HEK293 (cell line): ENCODE measurements around the gene KIF17.

Experiments used
- BCL11A ChIP-seq: fragments of 450-650 bp; formaldehyde crosslinking; IDR thresholded peaks from 2 replicates; pipeline ENCODE4 v1.5.1; 2016; ENCODE audit warnings: low read depth, missing biosample characterization, missing genetic modification characterization
- BCL11B ChIP-seq: fragments of 450-650 bp; formaldehyde crosslinking; IDR thresholded peaks from 2 replicates; pipeline ENCODE4 v1.5.1; 2016; ENCODE audit warnings: low read depth, missing biosample characterization, missing genetic modification characterization
- ELK4 ChIP-seq: IDR thresholded peaks from 2 replicates; pipeline ENCODE4 v1.6.1; 2011; ENCODE audit warnings: mild to moderate bottlenecking, low read depth, low read length, borderline replicate concordance
- FEZF1 ChIP-seq: fragments of 450-650 bp; formaldehyde crosslinking; IDR thresholded peaks from 2 replicates; pipeline ENCODE4 v1.5.1; 2016; ENCODE audit warnings: missing biosample characterization, missing genetic modification characterization
- GLI4 ChIP-seq: fragments of 450-650 bp; formaldehyde crosslinking; IDR thresholded peaks from 2 replicates; pipeline ENCODE4 v1.5.1; 2016; ENCODE audit warnings: missing biosample characterization, missing genetic modification characterization
- HIC1 ChIP-seq: fragments of 450-650 bp; formaldehyde crosslinking; IDR thresholded peaks from 2 replicates; pipeline ENCODE4 v1.5.1; 2016; ENCODE audit warnings: missing biosample characterization, missing genetic modification characterization
- KLF10 ChIP-seq: fragments of 450-650 bp; IDR thresholded peaks from 2 replicates; pipeline ENCODE4 v1.5.1; 2018; ENCODE audit warnings: missing biosample characterization, mild to moderate bottlenecking, missing genetic modification characterization
- MYNN ChIP-seq: fragments of 450-650 bp; formaldehyde crosslinking; IDR thresholded peaks from 2 replicates; pipeline ENCODE4 v1.5.1; 2016; ENCODE audit warnings: missing biosample characterization, missing genetic modification characterization, borderline replicate concordance
- REPIN1 ChIP-seq: fragments of 450-650 bp; formaldehyde crosslinking; IDR thresholded peaks from 2 replicates; pipeline ENCODE4 v1.5.1; 2017; ENCODE audit warnings: missing biosample characterization, missing genetic modification characterization, low read depth
- SCRT2 ChIP-seq: fragments of 450-650 bp; formaldehyde crosslinking; IDR thresholded peaks from 2 replicates; pipeline ENCODE4 v1.5.1; 2016; ENCODE audit warnings: missing biosample characterization, missing genetic modification characterization
- SETDB1 ChIP-seq: IDR thresholded peaks from one replicate; pipeline ENCODE4 v1.6.1; 2017; ENCODE audit warnings: mild to moderate bottlenecking, low read length, moderate library complexity, mixed read lengths; ENCODE audit not compliant: insufficient read length
- YY2 ChIP-seq: fragments of 450-650 bp; formaldehyde crosslinking; IDR thresholded peaks from 2 replicates; pipeline ENCODE4 v1.5.1; 2016; ENCODE audit warnings: missing biosample characterization, missing genetic modification characterization
- ZBTB44 ChIP-seq: fragments of 450-650 bp; IDR thresholded peaks from 2 replicates; pipeline ENCODE4 v1.5.1; 2018; ENCODE audit warnings: missing biosample characterization, mild to moderate bottlenecking, missing genetic modification characterization
- ZBTB6 ChIP-seq: fragments of 450-650 bp; formaldehyde crosslinking; IDR thresholded peaks from 2 replicates; pipeline ENCODE4 v1.5.1; 2017; ENCODE audit warnings: missing biosample characterization, missing genetic modification characterization
- ZNF112 ChIP-seq: fragments of 450-650 bp; formaldehyde crosslinking; IDR thresholded peaks from 2 replicates; pipeline ENCODE4 v1.5.0; 2017; ENCODE audit warnings: missing biosample characterization, missing genetic modification characterization
- ZNF140 ChIP-seq: fragments of 450-650 bp; formaldehyde crosslinking; IDR thresholded peaks from 2 replicates; pipeline ENCODE4 v1.5.1; 2016; ENCODE audit warnings: missing biosample characterization, missing genetic modification characterization
- ZNF175 ChIP-seq: fragments of 450-650 bp; formaldehyde crosslinking; IDR thresholded peaks from 2 replicates; pipeline ENCODE4 v1.5.1; 2016; ENCODE audit warnings: missing biosample characterization, missing genetic modification characterization
- ZNF221 ChIP-seq: fragments of 450-650 bp; formaldehyde crosslinking; IDR thresholded peaks from 2 replicates; pipeline ENCODE4 v1.5.1; 2017; ENCODE audit warnings: missing biosample characterization, missing genetic modification characterization, borderline replicate concordance
- ZNF302 ChIP-seq: fragments of 450-650 bp; formaldehyde crosslinking; IDR thresholded peaks from 2 replicates; pipeline ENCODE4 v1.5.1; 2016; ENCODE audit warnings: missing biosample characterization, missing genetic modification characterization, low read depth
- ZNF350 ChIP-seq: fragments of 450-650 bp; formaldehyde crosslinking; IDR thresholded peaks from 2 replicates; pipeline ENCODE4 v1.5.0; 2017; ENCODE audit warnings: missing biosample characterization, mild to moderate bottlenecking, missing genetic modification characterization
- ZNF398 ChIP-seq: fragments of 450-650 bp; formaldehyde crosslinking; IDR thresholded peaks from 2 replicates; pipeline ENCODE4 v1.5.1; 2017; ENCODE audit warnings: missing biosample characterization, missing genetic modification characterization
- ZNF501 ChIP-seq: fragments of 450-650 bp; formaldehyde crosslinking; IDR thresholded peaks from 2 replicates; pipeline ENCODE4 v1.5.1; 2016; ENCODE audit warnings: missing biosample characterization, missing genetic modification characterization
- ZNF521 ChIP-seq: fragments of 450-650 bp; formaldehyde crosslinking; IDR thresholded peaks from 2 replicates; pipeline ENCODE4 v1.5.1; 2017; ENCODE audit warnings: missing biosample characterization, mild to moderate bottlenecking, missing genetic modification characterization
- ZNF560 ChIP-seq: fragments of 450-650 bp; formaldehyde crosslinking; IDR thresholded peaks from 2 replicates; pipeline ENCODE4 v1.5.1; 2017; ENCODE audit warnings: missing biosample characterization, missing genetic modification characterization, borderline replicate concordance
- ZNF610 ChIP-seq: fragments of 450-650 bp; formaldehyde crosslinking; IDR thresholded peaks from 2 replicates; pipeline ENCODE4 v1.5.1; 2016; ENCODE audit warnings: missing biosample characterization, missing genetic modification characterization, borderline replicate concordance
- ZNF626 ChIP-seq: fragments of 450-650 bp; sonication (Bioruptor Pico); formaldehyde crosslinking; IDR thresholded peaks from 2 replicates; pipeline ENCODE4 v1.5.1; 2018; ENCODE audit warnings: missing biosample characterization, missing genetic modification characterization, inconsistent platforms
- ZNF747 ChIP-seq: fragments of 450-650 bp; formaldehyde crosslinking; IDR thresholded peaks from 2 replicates; pipeline ENCODE4 v1.5.1; 2016; ENCODE audit warnings: missing biosample characterization, missing genetic modification characterization
- ZNF776 ChIP-seq: fragments of 450-650 bp; formaldehyde crosslinking; IDR thresholded peaks from 2 replicates; pipeline ENCODE4 v1.5.0; 2017; ENCODE audit warnings: missing biosample characterization, missing genetic modification characterization, borderline replicate concordance
- ZNF777 ChIP-seq: fragments of 450-650 bp; formaldehyde crosslinking; IDR thresholded peaks from 2 replicates; pipeline ENCODE4 v1.5.1; 2017; ENCODE audit warnings: missing biosample characterization, missing genetic modification characterization, borderline replicate concordance
- ZNF785 ChIP-seq: fragments of 450-650 bp; formaldehyde crosslinking; IDR thresholded peaks from 2 replicates; pipeline ENCODE4 v1.5.1; 2016; ENCODE audit warnings: missing biosample characterization, missing genetic modification characterization
- ZSCAN18 ChIP-seq: fragments of 450-650 bp; formaldehyde crosslinking; IDR thresholded peaks from 2 replicates; pipeline ENCODE4 v1.5.1; 2016; ENCODE audit warnings: missing biosample characterization, missing genetic modification characterization

Gene KIF17

GRCh38 chr1:20661207-20662109, 56.3 kb downstream of the KIF17 start, which contains the start of gene DDOST (continued):
- no peak for TF ChIP-seq ZNF112 (tag by site-specific recombination)
- no peak for TF ChIP-seq BCL11A
- 0 out of 2 replicates have a peak, but pooled peaks have one; percentile 21 for TF ChIP-seq ZNF610
- TF ChIP-seq ZNF350 (tag by site-specific recombination) = no peak
- no peak for TF ChIP-seq FEZF1 (tag by site-specific recombination)
- TF ChIP-seq ZNF221 (tag by site-specific recombination) = no peak
- no peak for TF ChIP-seq ZNF175 (tag by site-specific recombination)
- no peak for TF ChIP-seq REPIN1 (tag by site-specific recombination)
- TF ChIP-seq ZBTB6 (tag by site-specific recombination) = peak; percentile 67; the same call in 1 of the 2 replicates
- TF ChIP-seq GLI4 (tag by site-specific recombination) = no peak
- no peak for TF ChIP-seq ZSCAN18 (tag by site-specific recombination)
- no peak for TF ChIP-seq SCRT2 (tag by site-specific recombination)
- no peak for TF ChIP-seq ZNF747 (tag by site-specific recombination)
- no peak for TF ChIP-seq ZNF140 (tag by site-specific recombination)
- 0 out of 2 replicates have a peak, but pooled peaks have one; percentile 34 for TF ChIP-seq ZNF501
- peak; percentile 30; the same call in 1 of the 2 replicates for TF ChIP-seq HIC1 (tag by site-specific recombination)
- TF ChIP-seq ELK4 = peak; percentile 92
- TF ChIP-seq ZBTB44 (tag by site-specific recombination) = no peak
- TF ChIP-seq BCL11B (tag by site-specific recombination) = no peak
- no peak for TF ChIP-seq ZNF560
- TF ChIP-seq ZNF302 (tag by site-specific recombination) = no peak
- TF ChIP-seq ZNF776 (tag by site-specific recombination) = no peak
- no peak for TF ChIP-seq ZNF777
- TF ChIP-seq ZNF785 (tag by site-specific recombination) = no peak
- TF ChIP-seq ZNF626 (tag by site-specific recombination) = no peak
- no peak for TF ChIP-seq MYNN (tag by site-specific recombination)
- no peak for TF ChIP-seq SETDB1
- no peak for TF ChIP-seq KLF10 (tag by site-specific recombination)
- TF ChIP-seq ZNF398 (tag by site-specific recombination) = no peak
- TF ChIP-seq YY2 = peak; percentile 84
- no peak for TF ChIP-seq ZNF521 (tag by site-specific recombination)
